HG02943 (cell line): Measurements from ENCODE around the gene PPM1A.

ENCODE experiments used
- ATAC-seq: cut with Tn5 transposase; IDR thresholded peaks from one replicate; pipeline ENCODE4 v1.9.1; 2021; ENCODE audit warnings: mild to moderate bottlenecking, low read depth, moderate library complexity; ENCODE audit not compliant: unreplicated experiment

PPM1A gene

DNA sequence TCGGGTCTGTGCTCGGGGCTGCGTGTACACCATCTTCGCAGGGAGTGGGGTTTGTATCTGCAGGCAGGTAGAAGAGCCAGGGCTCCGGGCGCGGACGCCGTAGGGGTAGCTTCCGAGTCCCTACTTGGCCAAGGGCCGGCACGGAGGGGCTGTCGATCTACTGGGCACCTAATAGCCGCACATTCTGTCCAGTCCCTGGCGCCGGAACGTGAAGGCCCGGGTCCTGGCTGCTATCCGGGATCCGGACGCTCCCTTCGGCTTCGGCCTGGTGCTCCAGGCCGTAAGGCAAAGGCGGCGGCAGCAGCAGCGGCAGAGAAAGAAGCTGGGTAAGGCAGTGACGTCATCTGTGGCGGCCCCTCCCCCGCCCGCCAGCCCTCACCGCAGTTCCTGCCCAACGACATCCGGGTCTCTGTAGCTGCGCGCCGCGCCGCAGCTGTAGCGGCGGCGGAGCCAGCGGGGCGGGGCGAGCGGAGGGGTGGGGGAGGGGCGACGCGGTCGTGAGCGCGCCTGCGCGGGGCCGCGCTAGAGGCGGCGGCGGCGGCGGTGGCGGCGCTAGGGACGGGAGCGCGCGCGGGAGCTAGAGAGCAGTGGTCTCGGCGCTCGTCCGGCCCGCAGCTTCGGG, at the start of gene PPM1A:
Gene PPM1A, plus strand, starts transcription at position 525 of the 622 bp plus-strand sequence. CDS start 33,483 bp downstream, outside the sequence.
- ATAC-seq: peak; percentile 71

DNA sequence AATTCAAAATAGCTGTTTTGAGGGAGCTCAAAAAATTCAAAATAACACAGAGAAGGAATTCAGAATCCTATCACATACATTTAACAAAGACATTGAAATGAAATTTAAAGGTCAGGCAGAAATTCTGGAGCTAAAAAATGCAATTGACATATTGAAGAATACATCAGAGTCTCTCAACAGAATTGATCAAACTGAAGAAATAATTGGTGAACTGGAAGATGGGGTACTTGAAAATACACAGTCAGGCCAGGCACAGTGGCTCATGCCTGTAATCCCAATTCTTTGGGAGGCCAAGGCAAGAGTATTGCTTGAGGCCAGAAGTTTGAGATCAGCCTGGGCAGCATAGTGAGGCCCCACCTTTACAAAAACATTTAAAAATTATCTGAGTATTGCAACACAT, 49.7 kb upstream of the PPM1A start:
- no peak for ATAC-seq

DNA sequence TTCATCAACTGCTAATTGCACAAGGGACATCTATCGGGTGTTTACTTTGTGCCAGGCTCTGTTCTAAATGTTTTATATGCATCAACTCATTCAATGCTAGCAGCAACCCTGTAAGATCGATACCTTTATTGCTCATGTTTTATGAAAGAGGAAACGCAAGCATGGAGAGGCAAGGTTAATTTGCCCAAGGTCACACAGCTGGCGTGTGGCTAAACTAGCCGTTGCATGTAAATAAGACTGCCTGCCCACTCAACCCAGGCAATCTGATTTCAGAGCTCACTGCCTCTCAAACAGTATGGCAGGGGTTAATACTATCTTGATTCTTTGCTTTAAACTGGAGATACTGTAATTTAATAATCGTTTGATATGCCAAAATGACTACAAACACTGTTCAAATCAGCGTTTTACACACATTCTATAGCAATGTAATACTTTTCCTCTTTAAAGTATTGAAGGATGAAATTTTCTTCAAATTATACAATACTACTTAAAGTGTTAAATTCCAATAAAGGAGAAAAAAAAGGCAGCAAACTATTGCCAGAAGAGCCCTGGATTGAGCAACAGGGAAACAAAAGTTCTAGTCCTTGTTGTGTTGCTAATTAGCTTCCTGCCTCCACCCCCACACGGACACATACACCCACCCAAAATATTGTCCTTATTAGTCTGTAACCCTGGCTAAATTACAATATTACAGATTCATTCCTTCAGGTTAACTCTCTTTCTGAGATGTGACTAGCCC, 44.7 kb upstream of the PPM1A start:
- ATAC-seq: peak; percentile 79

DNA sequence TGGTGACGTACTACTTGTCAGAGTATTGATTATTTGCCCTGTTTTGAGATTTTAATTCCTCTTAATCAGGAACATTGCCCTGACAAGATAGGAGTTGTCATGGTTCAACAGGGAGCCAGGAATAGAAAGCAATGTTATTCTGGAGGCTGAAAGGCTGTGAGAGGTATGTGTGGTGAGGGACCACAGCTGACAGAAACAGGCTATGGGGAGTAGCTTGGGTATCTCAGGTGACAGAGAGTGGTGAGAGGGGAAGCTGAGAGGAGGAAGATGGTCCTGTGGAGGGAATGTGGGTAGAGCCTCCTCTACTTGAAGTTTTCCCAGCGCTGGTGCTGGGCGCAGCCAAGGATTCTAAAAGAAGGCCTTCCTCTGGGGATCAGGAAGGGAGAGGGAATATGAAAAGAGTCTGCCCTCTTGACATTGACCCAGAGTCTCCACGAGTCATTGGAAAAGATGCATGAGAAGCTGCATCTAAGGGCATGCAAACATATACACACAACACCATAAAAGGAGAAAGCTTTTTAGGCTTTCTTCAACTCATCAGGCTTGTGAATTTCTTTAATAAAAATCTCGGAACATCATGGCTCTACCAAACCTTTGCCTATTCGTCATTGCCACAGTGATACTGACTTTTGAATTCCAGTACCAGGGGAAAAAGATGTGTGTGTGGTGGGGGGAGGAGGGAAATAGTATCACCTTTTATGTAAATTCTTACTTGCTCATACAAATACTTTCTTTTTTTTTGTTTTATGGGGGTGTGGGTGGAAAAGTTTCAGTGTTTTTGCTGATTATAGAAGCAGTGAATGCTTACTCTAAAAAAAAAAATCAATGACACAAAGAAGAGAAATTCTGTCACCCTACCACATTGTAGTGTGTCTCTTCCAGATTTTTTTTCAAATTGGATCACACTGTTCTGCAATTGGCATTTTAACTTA, 43.9 kb upstream of the PPM1A start:
- no peak for ATAC-seq

DNA sequence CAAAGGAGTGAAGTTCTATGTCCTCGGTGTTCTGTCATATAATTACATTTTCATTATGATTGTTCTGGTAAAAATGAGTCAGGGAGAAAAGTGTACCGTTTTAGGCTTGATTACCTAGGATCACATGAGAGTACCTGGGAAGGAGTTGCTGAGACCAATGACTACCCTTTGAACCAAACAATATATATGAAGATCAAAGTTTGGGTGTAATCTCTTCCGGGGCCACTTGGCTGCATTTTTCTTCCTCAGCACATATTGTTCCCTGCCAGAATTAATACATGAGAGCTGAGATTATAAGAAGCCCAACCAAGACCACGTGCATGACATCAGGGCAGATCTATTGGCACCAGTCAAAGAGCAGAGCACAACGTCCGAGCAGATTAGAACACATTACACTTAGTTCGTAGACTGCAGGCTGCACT, 42.8 kb upstream of the PPM1A start:
- no peak for ATAC-seq

DNA sequence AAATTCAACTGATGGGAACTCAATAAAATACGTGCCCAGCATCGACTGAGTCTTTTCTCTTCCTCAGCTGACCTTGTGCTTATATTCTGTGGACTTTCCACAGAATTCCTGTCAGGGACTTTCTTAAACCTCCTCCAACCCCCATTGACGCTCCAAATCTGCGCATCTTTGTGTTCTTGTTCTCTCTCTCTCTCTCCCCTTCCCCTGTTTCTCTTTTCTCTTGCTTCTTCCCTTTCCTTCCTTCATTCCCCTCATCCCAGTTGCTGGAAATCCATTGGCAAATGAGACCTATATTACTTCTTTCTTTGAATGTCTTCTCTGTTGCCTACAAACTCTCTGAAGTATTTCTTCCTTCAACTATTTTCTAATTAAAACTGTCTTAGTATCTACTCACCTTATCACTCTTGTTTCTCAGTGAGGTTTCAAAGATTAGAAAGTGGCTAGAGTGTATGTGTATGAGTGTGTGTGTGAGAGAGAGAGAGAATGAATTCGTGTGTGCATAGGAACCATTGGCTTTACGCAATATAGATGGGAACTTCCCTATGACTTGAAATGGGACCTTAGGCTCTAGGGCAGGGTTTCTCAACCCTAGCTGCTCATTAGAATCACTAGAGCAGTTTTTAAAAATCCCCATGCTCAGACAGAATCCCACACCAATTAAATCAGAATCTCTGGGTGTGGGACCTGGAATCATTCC, 42.0 kb upstream of the PPM1A start:
- no peak for ATAC-seq

DNA sequence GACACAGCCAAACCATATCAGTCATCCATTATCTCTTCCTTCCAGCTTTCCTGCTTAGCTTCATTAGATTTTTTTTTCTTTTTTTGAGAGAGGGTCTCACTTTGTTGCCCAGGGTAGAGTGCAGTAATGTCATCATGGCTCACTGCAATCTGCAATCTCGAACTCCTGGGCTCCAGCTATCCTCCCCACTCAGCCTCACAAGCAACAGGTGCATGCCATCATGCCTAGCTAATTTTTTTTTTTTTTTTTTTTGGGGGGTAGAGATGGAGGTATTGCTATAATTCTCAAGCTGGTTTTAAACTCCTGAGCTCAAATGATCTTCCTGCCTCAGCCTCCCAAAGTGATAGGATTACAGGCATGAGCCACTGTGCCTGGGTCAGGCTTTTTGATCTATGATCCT, 38.3 kb upstream of the PPM1A start:
- ATAC-seq: no peak

DNA sequence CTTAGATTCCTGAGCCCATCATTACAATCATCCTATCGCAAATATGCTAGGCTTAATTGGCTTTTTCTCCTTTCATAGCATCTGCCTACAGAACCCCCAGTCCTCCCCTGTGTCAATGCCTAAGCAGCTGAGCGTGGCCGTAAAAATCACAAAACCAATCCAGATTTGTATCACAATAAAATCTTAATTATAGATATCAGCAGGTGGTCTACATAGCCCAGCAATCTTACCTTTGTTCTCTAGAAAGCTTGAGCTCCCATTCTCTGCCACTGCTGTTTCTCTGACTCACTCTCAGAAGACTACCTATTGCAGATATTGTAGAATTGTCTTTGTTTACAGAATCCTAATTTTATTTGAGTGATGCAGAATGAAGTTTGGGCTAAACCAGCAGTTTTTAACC, 37.9 kb upstream of the PPM1A start:
- no peak for ATAC-seq

DNA sequence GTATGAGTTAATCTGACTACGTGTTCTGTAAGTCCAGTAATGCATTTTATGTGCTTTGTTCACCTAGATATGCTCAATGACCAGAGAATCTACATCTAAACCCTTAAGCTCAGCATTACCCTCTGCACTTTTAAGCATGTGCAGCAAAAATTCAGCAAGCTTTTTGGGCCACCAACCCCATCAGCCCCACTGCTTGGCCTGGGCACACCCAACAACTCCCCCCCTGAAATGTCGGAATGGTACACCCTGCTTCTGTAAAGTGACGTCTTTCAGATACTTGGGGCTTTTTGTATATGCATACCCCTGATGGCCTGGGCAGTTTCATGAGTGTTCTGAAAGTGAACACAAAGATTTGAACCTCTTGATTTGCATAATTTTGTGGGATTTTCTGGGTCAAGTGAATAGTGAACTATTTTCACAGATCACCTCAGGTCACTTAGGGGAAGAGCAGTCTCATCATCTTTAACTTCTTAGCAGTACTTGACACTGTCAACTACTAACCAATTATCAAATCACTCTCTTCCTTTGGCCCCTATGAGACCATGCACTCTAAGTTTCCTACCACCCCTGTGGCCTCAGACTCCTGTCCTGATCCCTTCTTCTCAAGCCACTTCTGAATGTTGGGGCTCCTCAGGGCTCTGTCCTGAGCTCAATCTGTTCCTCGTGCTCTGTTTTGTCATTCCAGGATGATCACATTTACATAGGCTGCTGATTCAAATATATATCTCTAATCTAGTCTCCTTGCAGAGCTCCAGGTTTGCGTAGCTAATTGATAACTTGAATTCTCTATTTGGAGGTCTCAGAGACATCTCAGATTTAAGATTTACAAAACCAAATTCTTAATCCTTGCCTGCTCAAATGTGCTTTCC, 36.3 kb upstream of the PPM1A start:
- ATAC-seq: peak; percentile 95

DNA sequence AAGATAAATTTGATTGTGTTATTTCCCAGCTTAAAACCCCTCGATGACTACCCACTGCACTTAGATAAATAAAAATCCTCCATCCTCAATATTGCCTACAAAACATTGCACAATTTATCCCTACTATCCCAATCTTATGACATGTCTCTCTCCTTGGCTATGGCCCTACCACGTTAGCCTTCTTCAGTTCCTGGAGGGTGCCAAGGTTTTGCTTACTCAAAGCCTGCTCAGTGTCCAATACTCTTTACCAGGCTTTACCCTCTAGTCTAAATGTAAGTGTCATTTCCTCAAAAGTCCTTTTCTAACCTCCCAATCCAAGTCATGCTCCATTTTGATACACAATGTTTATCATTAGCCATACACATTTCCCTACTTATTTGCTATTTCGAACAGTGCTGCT, 35.0 kb upstream of the PPM1A start:
- ATAC-seq: no peak

DNA sequence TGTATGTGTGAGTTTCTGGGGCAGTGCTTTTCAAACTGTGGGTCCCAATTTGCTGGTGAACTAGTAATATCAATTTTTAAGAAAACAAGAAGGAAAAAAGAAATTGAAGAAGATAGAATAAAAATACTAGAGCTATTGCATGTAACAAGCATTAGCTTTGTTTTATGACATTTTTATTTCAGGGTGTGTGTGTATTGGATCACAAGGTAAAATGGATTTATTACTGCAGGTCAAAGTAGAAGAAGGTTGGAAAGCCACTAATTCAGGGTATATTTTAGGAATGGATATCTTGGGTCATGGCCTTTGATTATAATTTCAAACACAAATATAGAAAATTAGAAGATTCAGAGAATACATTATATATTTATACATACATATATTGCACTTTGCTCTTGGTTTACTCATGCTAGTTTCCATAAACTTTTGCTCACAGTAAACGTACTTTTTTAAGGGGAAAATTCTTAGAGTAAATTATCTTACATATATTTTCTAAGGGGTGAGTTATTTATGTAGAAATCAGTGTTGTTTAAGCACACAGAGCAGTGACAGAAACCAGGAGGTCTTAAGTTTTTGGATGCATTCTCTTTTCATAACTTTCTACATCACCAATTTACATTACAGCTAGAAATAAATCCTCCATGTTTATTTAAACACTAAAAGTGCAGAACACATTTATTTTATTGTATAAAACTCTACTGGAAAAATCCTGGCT, 34.5 kb upstream of the PPM1A start:
- no peak for ATAC-seq

DNA sequence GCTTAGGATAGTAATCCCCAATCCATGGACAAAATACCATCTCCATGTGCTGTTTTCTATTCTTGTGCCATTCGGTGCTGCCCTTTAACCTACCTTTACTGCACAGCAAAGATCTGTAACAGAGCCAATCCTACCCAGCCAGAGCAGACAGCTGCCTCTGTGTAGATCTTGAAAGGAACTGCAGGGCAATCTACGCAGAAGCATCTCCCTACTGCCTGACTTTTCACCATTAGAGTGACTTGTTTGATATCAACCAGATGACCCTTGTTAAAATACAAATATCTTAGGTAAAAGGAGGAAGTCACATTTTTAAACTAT, 33.9 kb upstream of the PPM1A start:
- ATAC-seq: no peak

DNA sequence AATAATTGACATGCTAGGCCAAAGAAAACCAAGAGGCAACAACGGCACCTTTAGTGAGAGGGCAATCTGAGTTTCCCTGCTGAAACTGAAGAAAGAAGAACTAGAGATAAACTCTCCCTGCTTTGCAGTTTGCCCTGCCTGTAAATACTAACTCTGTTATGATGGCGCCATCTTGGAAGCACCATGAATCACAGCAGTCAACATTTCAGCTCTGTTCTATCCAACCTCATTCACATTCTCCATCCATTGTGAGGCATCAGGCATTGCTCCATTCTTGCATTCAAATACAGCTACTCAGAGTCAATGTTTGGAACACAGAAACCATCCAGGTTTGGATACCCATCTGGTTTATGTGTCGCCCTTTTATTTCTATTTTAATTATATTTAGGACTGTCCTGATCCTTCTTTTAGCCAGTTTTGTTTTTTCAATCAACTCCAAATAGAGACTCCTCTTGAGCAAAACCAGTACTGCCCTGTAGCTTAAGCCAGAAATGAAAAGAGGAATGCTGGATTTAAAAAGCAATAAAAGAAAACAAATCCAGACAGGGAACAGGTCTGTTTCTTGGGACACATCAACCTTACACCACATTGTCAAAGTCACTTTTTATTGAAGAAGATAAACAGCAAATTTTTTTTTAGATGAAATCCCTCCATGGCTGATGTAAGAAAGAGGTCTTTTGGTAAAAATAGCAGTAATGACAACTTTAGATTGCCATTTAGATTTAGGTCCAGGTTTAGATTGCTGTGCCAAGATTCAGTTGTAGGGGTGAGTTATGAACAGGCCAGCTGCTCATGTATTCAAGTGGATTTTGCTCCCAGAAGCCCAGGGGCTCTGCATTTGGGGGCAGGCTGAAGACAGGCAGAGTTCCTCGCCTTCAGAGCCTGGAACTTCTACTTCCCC, 33.3 kb upstream of the PPM1A start:
- no peak for ATAC-seq

DNA sequence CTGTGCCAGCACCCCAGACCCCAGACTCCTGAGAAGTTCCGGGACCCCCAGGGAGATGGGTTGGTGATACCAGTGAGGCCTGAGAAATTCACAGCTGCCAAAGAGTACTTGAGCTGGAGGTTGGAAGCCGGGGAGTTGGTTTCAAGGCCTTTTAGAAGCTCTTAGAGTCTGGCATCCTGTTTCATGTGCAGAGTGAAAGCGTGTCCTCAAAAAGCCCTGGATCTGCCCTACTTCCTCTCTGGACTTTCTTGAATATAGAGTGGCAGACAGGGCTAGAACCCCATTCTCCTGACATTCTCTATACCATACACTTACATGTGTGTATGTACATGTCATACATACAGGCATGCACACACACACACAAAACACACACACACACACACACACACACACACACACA, 31.3 kb upstream of the PPM1A start:
- ATAC-seq: no peak

DNA sequence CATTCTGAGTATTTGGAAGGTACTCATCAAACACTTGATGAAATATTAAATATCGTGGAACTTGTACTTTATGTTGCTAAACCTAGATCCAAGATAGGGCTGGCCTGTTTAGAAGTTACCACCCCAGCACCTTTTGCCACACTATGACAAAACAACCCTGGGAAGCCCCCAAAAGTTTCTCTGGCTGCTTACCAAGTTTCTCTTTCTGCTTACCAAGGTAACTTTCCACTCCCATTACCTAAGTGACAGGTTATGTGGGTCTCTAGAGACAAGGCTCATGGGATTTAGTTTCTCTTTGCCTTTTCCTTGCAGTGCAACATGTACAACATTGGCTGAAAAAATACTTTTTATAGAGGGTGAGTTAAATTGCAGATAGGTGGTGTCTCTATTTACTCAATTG, 28.9 kb upstream of the PPM1A start:
- peak; percentile 46 for ATAC-seq

DNA sequence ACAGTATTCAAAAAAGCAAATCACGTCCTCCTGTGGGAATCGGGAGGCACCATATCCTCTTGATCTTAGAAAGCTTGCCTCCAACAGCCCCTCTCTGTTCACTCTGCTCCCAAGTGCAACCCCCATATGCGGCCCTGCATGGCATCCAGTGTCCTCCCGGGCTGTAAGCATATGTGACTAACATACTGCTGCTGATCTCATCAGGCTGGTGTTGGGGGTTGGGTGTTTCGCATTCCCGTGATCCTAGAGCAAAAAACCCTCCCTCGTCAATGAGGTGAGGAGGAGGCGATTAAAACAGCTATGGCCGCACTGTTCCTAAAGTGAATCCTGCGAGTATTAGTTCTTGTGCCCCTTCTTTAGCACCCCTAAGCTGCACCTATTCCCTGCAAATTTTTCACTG, 28.1 kb upstream of the PPM1A start:
- ATAC-seq: no peak

DNA sequence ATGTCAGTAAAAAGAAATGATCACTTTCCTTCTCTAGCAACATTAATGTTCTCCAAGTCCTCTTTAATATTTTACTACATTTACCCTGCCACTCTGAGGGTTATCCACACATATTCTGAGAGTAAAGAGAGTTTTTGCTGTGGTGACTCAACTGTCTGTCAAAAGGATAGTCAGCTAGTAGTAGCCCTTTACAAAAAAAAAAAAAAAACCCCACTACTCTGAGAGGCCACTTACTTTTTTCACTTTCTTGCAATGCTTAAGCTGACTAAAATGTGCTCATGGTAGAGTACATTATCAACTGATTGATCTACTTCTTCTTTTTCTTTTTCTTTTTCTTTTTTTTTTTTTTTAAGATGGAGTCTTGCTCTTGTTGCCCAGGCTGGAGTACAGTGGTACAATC, 27.6 kb upstream of the PPM1A start:
- no peak for ATAC-seq

DNA sequence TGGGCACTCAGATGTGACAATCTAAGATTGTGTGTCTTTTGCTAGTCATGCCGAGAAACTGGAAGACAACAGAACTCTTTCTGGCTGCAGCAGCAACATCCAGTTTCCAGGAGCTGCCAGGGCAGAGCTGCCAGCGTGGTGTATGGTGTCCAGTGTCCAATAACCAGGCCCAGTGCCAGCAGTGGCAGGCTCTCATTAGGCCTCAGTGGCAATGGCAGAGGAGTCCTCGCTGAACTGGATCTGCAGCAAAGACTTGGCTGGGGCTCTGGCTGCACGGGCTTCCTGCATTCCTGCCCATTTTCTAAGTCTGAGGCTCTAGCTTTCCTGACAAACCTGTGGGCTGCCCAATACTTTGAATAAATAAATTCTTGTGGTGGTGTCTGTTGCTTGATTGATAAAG, 26.2 kb upstream of the PPM1A start:
- no peak for ATAC-seq
